ENCODE results near the gene LILRA6. TPM values are rescaled to one million over a fixed set of nuclear protein-coding genes. Genes with fewer than 3 reads are reported as not detected.

Gene LILRA6
- polyA plus RNA-seq, 2 donors, result 0.08 to 0.26 TPM

DNA sequence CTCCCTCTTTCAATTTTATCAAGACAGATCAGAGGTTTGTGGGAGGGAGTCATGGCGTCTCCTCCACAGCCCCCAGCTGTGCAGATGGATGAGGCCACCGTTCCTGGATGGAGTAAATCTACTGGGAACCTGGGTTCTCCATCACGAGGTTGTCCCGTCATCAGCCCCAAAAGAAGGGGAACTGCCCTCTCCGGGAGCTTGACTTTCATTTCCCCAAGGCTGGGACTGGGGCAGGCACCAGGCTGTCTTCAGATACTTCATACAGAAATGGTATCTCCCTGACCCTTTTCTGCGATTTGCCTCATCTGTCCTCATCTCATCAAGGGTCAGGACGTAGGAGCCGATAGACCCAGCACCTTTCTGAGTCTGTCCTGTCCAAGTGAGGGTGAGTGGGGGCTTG is 28.5 kb upstream of the LILRA6 start:
- WGBS, 2 donors, result 73 to 82% methylated on average over 8 of the region's 8 CpGs
- no peak overlapping the region for H3K27ac ChIP-seq (ENCODE audit: low read depth in 2 of 2, low read length in 1 of 2)
- H3K36me3 ChIP-seq (ENCODE audit: control insufficient read depth in 2 of 2, insufficient read depth in 2 of 2, low read length in 1 of 2), result no peaks in the 10 kb centered on the region

DNA sequence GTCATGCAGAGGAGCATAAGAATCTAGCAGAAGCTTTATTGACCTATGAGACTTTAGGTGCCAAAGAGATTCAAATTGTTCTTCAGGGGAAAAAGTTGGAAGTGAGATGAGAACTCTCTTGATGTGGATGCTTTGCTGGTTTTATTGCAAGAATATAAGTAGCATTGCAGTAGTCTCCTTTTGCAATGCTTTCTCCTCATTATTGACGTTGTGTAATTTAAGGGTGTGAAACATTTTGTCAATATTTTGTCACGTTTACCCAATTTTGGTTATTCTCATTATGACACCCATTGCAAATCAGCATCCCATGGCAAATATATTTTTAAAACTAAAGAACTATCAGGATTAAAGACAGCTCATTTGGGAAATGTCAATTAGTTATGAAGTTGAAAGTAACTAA is 26.3 kb upstream of the LILRA6 start:
- no peaks in the 10 kb centered on the region for H3K27me3 ChIP-seq (ENCODE audit: control insufficient read depth in 1 of 2, insufficient read depth in 2 of 2, low read length in 2 of 2)
- H3K36me3 ChIP-seq (ENCODE audit: control insufficient read depth in 2 of 2, insufficient read depth in 2 of 2, low read length in 1 of 2), result no peaks in the 10 kb centered on the region
- no peak overlapping the region for H3K27ac ChIP-seq (ENCODE audit: low read depth in 2 of 2, low read length in 1 of 2)
- WGBS, 2 donors, result 60 to 68% methylated on average over 2 of the region's 2 CpGs
- no peaks in the 10 kb centered on the region for H3K4me1 ChIP-seq (ENCODE audit: control insufficient read depth in 2 of 2, insufficient read depth in 2 of 2, low read length in 1 of 2)
- H3K4me3 ChIP-seq (ENCODE audit: low read depth in 1 of 2, low read length in 2 of 2), result no peak overlapping the region
- no peaks in the 10 kb centered on the region for H3K9me3 ChIP-seq (ENCODE audit: control insufficient read depth in 2 of 2, insufficient read depth in 1 of 2, low read depth in 1 of 2, low read length in 1 of 2)

More for the DNA sequence above, 28.5 kb upstream of the LILRA6 start:
- Histone ChIP-seq H3K4me3 (ENCODE audit: low read depth in 1 of 2, low read length in 2 of 2) (no peak overlapping the region), H3K9me3 (ENCODE audit: control insufficient read depth in 2 of 2, insufficient read depth in 1 of 2, low read depth in 1 of 2, low read length in 1 of 2) (no peaks in the 10 kb centered on the region), H3K4me1 (ENCODE audit: control insufficient read depth in 2 of 2, insufficient read depth in 2 of 2, low read length in 1 of 2) (no peaks in the 10 kb centered on the region), H3K27me3 (ENCODE audit: control insufficient read depth in 1 of 2, insufficient read depth in 2 of 2, low read length in 2 of 2) (no peaks in the 10 kb centered on the region)

DNA sequence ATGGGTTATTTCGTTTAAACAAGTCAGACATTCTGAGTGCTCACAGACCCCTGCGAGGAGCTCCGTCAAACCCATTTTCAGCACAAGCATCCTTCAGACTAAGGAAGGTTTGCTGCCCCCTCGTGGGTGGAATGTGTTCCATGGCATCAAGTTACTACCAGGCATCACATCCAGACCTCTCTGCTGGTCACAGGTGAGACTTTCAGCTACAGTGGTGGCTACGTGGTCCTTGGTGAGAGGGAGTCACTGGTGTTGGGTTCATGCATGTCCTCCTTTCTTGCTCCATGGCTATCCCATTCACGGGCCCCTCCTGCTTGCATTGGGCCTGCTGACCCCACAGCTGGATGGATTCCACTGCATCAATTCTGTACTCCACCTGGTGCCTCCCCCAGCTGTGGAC is 23.5 kb upstream of the LILRA6 start:
- no peaks in the 10 kb centered on the region for H3K27me3 ChIP-seq (ENCODE audit: control insufficient read depth in 1 of 2, insufficient read depth in 2 of 2, low read length in 2 of 2)
- H3K36me3 ChIP-seq (ENCODE audit: control insufficient read depth in 2 of 2, insufficient read depth in 2 of 2, low read length in 1 of 2), result no peaks in the 10 kb centered on the region
- H3K4me1 ChIP-seq (ENCODE audit: control insufficient read depth in 2 of 2, insufficient read depth in 2 of 2, low read length in 1 of 2), result no peaks in the 10 kb centered on the region
- no peak overlapping the region for H3K27ac ChIP-seq (ENCODE audit: low read depth in 2 of 2, low read length in 1 of 2)
- no peaks in the 10 kb centered on the region for H3K9me3 ChIP-seq (ENCODE audit: control insufficient read depth in 2 of 2, insufficient read depth in 1 of 2, low read depth in 1 of 2, low read length in 1 of 2)
- H3K4me3 ChIP-seq (ENCODE audit: low read depth in 1 of 2, low read length in 2 of 2), result no peak overlapping the region
- 5 to 7% methylated on average over 6 of the region's 6 CpGs for WGBS, 2 donors

DNA sequence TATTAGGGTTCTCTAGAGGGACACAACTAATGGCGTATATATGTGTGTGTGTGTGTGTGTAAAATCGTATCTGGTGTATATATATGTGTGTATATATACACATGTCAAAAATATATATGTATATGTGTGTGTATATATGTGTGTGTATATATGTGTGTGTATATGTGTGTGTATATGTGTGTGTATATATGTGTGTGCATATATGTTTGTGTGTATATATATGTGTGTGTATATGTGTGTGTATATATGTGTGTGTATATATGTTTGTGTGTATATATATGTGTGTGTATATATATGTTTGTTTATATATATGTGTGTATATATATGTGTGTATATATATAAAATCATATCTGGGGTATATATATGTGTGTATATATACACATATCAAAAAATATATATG is 19.9 kb upstream of the LILRA6 start:
- Histone ChIP-seq H3K27me3 (ENCODE audit: control insufficient read depth in 1 of 2, insufficient read depth in 2 of 2, low read length in 2 of 2) (no peaks in the 10 kb centered on the region), H3K9me3 (ENCODE audit: control insufficient read depth in 2 of 2, insufficient read depth in 1 of 2, low read depth in 1 of 2, low read length in 1 of 2) (no peaks in the 10 kb centered on the region), H3K4me3 (ENCODE audit: low read depth in 1 of 2, low read length in 2 of 2) (no peak overlapping the region), H3K36me3 (ENCODE audit: control insufficient read depth in 2 of 2, insufficient read depth in 2 of 2, low read length in 1 of 2) (no peaks in the 10 kb centered on the region), H3K27ac (ENCODE audit: low read depth in 2 of 2, low read length in 1 of 2) (no peak overlapping the region), H3K4me1 (ENCODE audit: control insufficient read depth in 2 of 2, insufficient read depth in 2 of 2, low read length in 1 of 2) (no peaks in the 10 kb centered on the region)
- 83 to 86% methylated on average over 2 of the region's 2 CpGs for WGBS, 2 donors

DNA sequence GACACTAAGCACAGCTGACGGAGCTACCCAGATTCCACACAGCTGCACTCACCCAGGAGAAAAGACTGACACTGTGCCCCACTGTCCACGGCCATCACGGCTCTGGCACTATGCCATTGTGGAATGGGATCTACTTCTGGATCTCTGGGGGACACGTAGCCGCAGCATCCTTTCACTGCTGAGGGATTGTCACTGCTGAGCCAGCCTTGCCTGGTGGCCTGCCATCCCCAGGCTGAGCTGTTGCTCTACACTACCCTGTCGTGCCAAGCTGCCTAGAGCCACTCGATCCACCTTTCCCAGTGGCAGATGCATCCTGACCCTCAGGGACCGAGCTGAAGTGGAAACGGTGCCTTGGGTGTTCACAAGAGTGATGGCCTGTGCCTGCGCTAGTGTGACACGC is 19.5 kb upstream of the LILRA6 start:
- WGBS, 2 donors, result 73 to 75% methylated on average over 11 of the region's 11 CpGs
- Histone ChIP-seq H3K27me3 (ENCODE audit: control insufficient read depth in 1 of 2, insufficient read depth in 2 of 2, low read length in 2 of 2) (no peaks in the 10 kb centered on the region), H3K4me3 (ENCODE audit: low read depth in 1 of 2, low read length in 2 of 2) (no peak overlapping the region), H3K4me1 (ENCODE audit: control insufficient read depth in 2 of 2, insufficient read depth in 2 of 2, low read length in 1 of 2) (no peaks in the 10 kb centered on the region), H3K9me3 (ENCODE audit: control insufficient read depth in 2 of 2, insufficient read depth in 1 of 2, low read depth in 1 of 2, low read length in 1 of 2) (no peaks in the 10 kb centered on the region), H3K36me3 (ENCODE audit: control insufficient read depth in 2 of 2, insufficient read depth in 2 of 2, low read length in 1 of 2) (no peaks in the 10 kb centered on the region), H3K27ac (ENCODE audit: low read depth in 2 of 2, low read length in 1 of 2) (no peak overlapping the region)

DNA sequence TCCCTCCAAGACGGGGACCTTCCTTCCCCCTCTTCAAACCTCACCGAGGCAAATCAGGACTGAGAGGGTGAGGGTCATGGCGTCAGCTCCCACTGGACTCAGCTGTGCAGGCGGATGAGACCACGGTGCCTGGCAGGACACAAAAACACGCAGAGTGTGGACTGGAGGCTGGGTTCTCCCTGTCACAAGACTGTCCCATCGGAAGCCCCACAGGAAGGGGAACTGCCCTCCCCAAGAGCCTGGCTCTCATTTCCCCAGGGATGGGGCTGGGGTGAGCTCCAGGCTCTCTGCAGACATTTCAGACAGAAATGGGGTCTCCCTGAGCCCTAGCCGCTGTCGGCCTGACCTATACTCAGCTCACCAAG is 14.5 kb upstream of the LILRA6 start, which contains the start of gene LILRB5:
TSS of gene LILRB5 (minus strand) at position 158 of the 365 bp plus-strand sequence. CDS start at position 78, 80 bp downstream.
- Histone ChIP-seq H3K4me3 (ENCODE audit: low read depth in 1 of 2, low read length in 2 of 2) (no peak within 1 kb of the TSS), H3K9me3 (ENCODE audit: control insufficient read depth in 2 of 2, insufficient read depth in 1 of 2, low read depth in 1 of 2, low read length in 1 of 2) (no peaks in the 10 kb centered on the region), H3K4me1 (ENCODE audit: control insufficient read depth in 2 of 2, insufficient read depth in 2 of 2, low read length in 1 of 2) (no peaks in the 10 kb centered on the region), H3K27me3 (ENCODE audit: control insufficient read depth in 1 of 2, insufficient read depth in 2 of 2, low read length in 2 of 2) (peaks cover 0 to 2% of the 10 kb centered on the region in 2 donors), H3K27ac (ENCODE audit: low read depth in 2 of 2, low read length in 1 of 2) (no peak within 1 kb of the TSS), H3K36me3 (ENCODE audit: control insufficient read depth in 2 of 2, insufficient read depth in 2 of 2, low read length in 1 of 2) (no peaks in the 10 kb centered on the region)
- 71 to 72% methylated on average over 9 of the region's 9 CpGs for WGBS, 2 donors

DNA sequence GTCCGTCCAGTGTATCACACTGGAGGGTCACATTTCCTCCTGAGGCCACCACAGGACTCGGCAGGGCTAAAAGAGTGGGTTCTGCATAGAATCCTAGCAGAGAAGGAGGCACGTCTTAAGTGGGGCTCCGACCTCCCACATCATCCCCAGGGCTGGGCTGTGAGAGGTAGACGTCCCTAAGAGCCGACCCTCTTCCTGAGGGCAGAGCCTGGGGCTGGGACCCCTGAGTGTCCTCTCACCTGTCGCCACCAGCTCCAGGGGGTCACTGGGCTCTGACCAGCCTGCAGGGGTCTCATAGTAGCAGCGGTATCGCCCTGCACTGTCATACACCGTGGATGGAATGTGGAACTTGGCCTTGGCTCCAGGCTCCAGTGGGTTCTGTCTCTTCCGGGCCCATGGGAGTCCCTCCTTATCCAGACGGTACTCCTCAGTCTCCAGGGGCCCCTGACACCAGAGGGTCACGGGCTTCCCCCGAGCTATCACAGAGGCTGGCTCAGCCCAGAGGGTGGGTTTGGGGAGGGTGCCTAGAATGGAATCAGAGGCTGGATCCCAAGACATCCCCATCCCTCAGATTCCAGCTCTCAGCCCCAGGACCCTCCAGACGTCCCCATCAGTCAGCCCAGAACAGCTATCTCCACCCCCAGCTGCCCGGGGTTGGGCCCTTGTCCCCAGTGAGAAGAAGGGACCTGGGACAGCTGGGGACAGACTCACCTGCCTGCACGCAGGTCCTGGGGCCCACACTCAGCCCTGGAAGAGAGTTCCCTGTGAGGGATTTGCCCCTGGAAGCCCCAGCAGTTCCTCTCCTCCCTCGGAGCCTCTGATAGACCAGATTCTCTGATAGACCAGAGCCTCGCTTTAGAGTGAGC is 13.9 kb upstream of the LILRA6 start:
- Histone ChIP-seq H3K9me3 (ENCODE audit: control insufficient read depth in 2 of 2, insufficient read depth in 1 of 2, low read depth in 1 of 2, low read length in 1 of 2) (no peaks in the 10 kb centered on the region), H3K27ac (ENCODE audit: low read depth in 2 of 2, low read length in 1 of 2) (no peak overlapping the region), H3K36me3 (ENCODE audit: control insufficient read depth in 2 of 2, insufficient read depth in 2 of 2, low read length in 1 of 2) (no peaks in the 10 kb centered on the region), H3K4me1 (ENCODE audit: control insufficient read depth in 2 of 2, insufficient read depth in 2 of 2, low read length in 1 of 2) (no peaks in the 10 kb centered on the region), H3K4me3 (ENCODE audit: low read depth in 1 of 2, low read length in 2 of 2) (no peak overlapping the region), H3K27me3 (ENCODE audit: control insufficient read depth in 1 of 2, insufficient read depth in 2 of 2, low read length in 2 of 2) (peaks cover 0 to 2% of the 10 kb centered on the region in 2 donors)
- WGBS, 2 donors, result 69 to 71% methylated on average over 19 of the region's 19 CpGs

DNA sequence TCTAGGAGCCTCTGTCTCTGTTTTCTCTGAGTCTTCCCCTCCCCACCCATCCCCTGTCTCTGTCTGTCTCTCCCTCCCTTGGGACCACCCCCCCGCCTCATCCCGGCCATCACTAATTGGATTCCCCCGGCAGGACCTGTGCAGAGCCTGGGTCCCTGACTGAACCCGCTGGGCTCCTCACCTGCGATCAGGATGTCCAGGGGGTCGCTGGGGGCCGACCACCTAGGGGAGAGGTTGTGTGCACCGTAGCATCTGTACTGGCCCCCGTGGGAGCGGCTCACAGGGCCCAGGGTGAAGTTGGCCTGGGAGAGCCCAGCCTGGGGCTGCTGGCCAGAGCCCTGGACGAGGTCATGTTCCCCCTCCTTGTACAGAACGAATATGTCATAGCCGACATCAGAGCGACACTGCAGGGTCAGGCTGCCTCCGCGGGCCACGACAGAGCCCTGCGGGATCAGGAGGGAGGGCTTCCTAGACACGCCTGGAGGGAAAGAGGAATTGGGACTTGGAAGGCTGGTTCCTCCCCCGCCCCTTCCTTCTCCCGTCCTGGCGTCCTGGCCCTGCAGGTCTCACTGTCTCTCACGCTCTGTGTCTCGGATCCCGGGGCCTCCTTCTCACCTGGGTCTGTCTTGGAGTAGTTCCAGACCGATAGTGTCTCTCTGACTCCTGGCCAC is 12.7 kb upstream of the LILRA6 start:
- Histone ChIP-seq H3K4me3 (ENCODE audit: low read depth in 1 of 2, low read length in 2 of 2) (no peak overlapping the region), H3K9me3 (ENCODE audit: control insufficient read depth in 2 of 2, insufficient read depth in 1 of 2, low read depth in 1 of 2, low read length in 1 of 2) (no peaks in the 10 kb centered on the region), H3K4me1 (ENCODE audit: control insufficient read depth in 2 of 2, insufficient read depth in 2 of 2, low read length in 1 of 2) (no peaks in the 10 kb centered on the region), H3K27me3 (ENCODE audit: control insufficient read depth in 1 of 2, insufficient read depth in 2 of 2, low read length in 2 of 2) (peaks cover 0 to 2% of the 10 kb centered on the region in 2 donors), H3K27ac (ENCODE audit: low read depth in 2 of 2, low read length in 1 of 2) (no peak overlapping the region), H3K36me3 (ENCODE audit: control insufficient read depth in 2 of 2, insufficient read depth in 2 of 2, low read length in 1 of 2) (no peaks in the 10 kb centered on the region)
- WGBS, 2 donors, result 54% methylated on average over 20 to 26 of the region's 26 CpGs

DNA sequence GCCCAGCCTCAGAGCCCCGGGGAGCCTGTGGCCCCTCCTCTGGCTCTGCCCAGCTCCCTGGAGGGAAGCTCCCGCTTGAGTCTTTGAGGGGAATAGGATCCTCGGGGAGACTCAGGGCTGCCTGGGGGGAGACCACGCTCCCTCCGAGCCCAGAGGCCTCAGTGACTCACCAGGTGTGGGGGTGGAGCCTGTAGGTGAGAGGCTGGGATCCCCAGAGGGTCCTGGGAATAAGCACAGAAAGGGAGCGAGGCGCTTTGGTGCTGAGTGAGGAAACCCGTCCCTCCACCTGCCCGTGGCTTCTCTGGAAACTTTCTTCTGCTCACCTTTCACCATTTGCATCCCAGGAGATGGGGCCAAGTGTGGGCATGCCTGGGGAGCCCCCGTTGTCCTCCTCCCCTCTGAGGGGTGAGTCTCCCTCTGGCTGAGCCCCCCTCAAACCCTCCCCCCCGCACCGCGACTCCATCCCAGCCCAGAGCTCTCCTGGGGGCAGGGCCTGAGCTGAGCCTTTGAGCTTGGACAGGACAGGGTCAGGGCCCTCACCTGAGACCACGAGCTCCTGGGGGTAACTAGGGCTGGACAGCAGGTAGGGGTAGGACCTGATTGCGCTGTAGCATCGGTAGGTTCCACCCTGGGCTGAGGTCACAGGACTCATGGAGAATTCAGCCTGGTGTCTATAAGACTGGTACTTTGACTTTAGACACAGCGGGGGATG is 11.8 kb upstream of the LILRA6 start:
- Histone ChIP-seq H3K36me3 (ENCODE audit: control insufficient read depth in 2 of 2, insufficient read depth in 2 of 2, low read length in 1 of 2) (no peaks in the 10 kb centered on the region), H3K4me1 (ENCODE audit: control insufficient read depth in 2 of 2, insufficient read depth in 2 of 2, low read length in 1 of 2) (no peaks in the 10 kb centered on the region), H3K4me3 (ENCODE audit: low read depth in 1 of 2, low read length in 2 of 2) (no peak overlapping the region), H3K27ac (ENCODE audit: low read depth in 2 of 2, low read length in 1 of 2) (no peak overlapping the region), H3K9me3 (ENCODE audit: control insufficient read depth in 2 of 2, insufficient read depth in 1 of 2, low read depth in 1 of 2, low read length in 1 of 2) (no peaks in the 10 kb centered on the region), H3K27me3 (ENCODE audit: control insufficient read depth in 1 of 2, insufficient read depth in 2 of 2, low read length in 2 of 2) (peaks cover 0 to 2% of the 10 kb centered on the region in 2 donors)
- WGBS, 2 donors, result 48 to 51% methylated on average over 17 of the region's 17 CpGs
